Sigmoid colon (tissue), 7 donors: ENCODE data around the gene ABI3BP. TPM values are rescaled to one million over a fixed set of nuclear protein-coding genes. Genes with fewer than 3 reads are reported as not detected.

Experiments used
- DNase-seq: peaks from one replicate; pipeline ENCODE4 v3.0.0-alpha.2; 2019
- H3K27ac ChIP-seq, 4 donors: fragments of 200-600 bp; sonication (generic); one replicate each; pipeline ENCODE4 v1.5.1; 2016 to 2019; ENCODE audit warnings: mild to moderate bottlenecking in 1 of 4
- H3K27me3 ChIP-seq, 3 donors: fragments of 200-600 bp; sonication (generic); one replicate each; pipeline ENCODE4 v1.5.1; 2019; ENCODE audit warnings: mild to moderate bottlenecking in 1 of 3
- H3K36me3 ChIP-seq, 4 donors: fragments of 200-600 bp; sonication (generic); one replicate each; pipeline ENCODE4 v1.5.1; 2016 to 2019
- H3K4me1 ChIP-seq, 4 donors: fragments of 200-600 bp; sonication (generic); one replicate each; pipeline ENCODE4 v1.5.1; 2017 to 2019
- H3K4me3 ChIP-seq, 4 donors: fragments of 200-600 bp; sonication (generic); one replicate each; pipeline ENCODE4 v1.5.1; 2017 to 2019; ENCODE audit warnings: mild to moderate bottlenecking in 2 of 4, moderate library complexity in 1 of 4
- H3K9me3 ChIP-seq, 4 donors: fragments of 200-600 bp in 3 of 4; sonication (generic) in 3 of 4; one replicate each; pipeline versions ENCODE4 v1.5.1 to v1.6.1; 2013 to 2019
- EP300 ChIP-seq, 4 donors: sonication (generic); formaldehyde crosslinking; IDR thresholded peaks; one replicate each; pipeline ENCODE4 v1.6.1; 2017; ENCODE audit warnings: antibody characterized with exemption in 4 of 4
- POLR2A ChIP-seq, 2 donors: fragments of 450-650 bp; IDR thresholded peaks; one replicate each; pipeline ENCODE4 v1.6.1; 2016; ENCODE audit warnings: antibody characterized with exemption in 2 of 2, mild to moderate bottlenecking in 2 of 2, moderate library complexity in 2 of 2
- POLR2AphosphoS5 ChIP-seq, 4 donors: sonication (generic); formaldehyde crosslinking; IDR thresholded peaks; one replicate each; pipeline ENCODE4 v1.6.1; 2017; ENCODE audit warnings: antibody characterized with exemption in 4 of 4
- WGBS, 2 donors: extraction: QIAGEN DNeasy Blood & Tissue Kit; methylation state at CpG; one replicate each; pipeline ENCODE4 v1.1.7; 2013; 5-methylcytosine and 5-hydroxymethylcytosine counted together
- intact Hi-C: fragments of 100-400 bp; cut with DNase I; formaldehyde crosslinking; loops from one replicate; pipeline ENCODE4 v1.15.1; 2023
- polyA plus RNA-seq, 3 donors: library from polyadenylated mRNA; stranded (reverse); fragments of 200-250 nt; gene quantifications; one replicate each; pipeline ENCODE4 v1.2.3, GENCODE V29; 2013
- total RNA-seq, 4 donors: library from RNA; depleted of rRNA; stranded (reverse); fragments of >200 nt; gene quantifications; one replicate each; pipeline ENCODE4 v1.1.0, GENCODE V29; 2016
- TF ChIP-seq, protein P1 (sequence below), 4 experiments: fragments of 450-650 bp in 3 of 4; fragments of 200-600 bp in 1 of 4; IDR thresholded peaks; one replicate each; pipeline ENCODE4 v1.5.1; 2016 to 2019; ENCODE audit warnings: antibody characterized with exemption in 4 of 4, mild to moderate bottlenecking in 3 of 4, moderate library complexity in 2 of 4
- donor health status: healthy with polysubstance abuse.
- donor health status: Bipolar disorder and iron deficiency.
- donor health status: healthy.

Gene ABI3BP
- total and polyA plus RNA-seq, 7 donors, result 1.2 to 177 (median 30.4) TPM

DNA sequence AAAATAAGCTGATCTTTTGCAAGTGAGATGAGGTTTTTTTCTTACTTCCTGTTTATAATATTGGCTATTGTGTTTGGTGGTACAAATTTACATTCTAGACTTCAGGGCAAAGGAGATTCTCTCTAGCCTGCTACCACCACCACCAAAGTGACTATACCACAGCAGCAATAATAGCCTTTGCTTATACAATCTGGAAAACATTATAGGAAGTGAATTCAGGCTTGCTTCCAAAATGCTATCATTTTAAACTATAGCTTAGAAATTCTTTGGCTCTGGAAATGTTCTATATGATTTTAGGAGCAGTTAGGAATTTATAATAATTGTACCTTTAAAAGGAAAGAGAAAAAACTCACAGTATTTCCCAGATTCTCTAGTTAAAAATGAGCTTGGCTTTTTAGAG lies 189.5 kb downstream of the ABI3BP start:
- Histone ChIP-seq H3K4me3 (no peak overlapping the region), H3K27ac (no peak overlapping the region), H3K9me3 (no peaks in the 10 kb centered on the region), H3K4me1 (no peaks in the 10 kb centered on the region), H3K36me3 (peaks cover 0 to 4% (median 0%) of the 10 kb centered on the region in 4 donors), H3K27me3 (no peaks in the 10 kb centered on the region)
- no peak for DNase-seq
- intact Hi-C loops, result no loop called here
- TF ChIP-seq POLR2AphosphoS5 (IDR thresholded peaks at IDR 0.05) (no peak), POLR2A (IDR thresholded peaks at IDR 0.05) (no peak), EP300 (IDR thresholded peaks at IDR 0.05) (no peak)
- TF ChIP-seq, protein P1, sequence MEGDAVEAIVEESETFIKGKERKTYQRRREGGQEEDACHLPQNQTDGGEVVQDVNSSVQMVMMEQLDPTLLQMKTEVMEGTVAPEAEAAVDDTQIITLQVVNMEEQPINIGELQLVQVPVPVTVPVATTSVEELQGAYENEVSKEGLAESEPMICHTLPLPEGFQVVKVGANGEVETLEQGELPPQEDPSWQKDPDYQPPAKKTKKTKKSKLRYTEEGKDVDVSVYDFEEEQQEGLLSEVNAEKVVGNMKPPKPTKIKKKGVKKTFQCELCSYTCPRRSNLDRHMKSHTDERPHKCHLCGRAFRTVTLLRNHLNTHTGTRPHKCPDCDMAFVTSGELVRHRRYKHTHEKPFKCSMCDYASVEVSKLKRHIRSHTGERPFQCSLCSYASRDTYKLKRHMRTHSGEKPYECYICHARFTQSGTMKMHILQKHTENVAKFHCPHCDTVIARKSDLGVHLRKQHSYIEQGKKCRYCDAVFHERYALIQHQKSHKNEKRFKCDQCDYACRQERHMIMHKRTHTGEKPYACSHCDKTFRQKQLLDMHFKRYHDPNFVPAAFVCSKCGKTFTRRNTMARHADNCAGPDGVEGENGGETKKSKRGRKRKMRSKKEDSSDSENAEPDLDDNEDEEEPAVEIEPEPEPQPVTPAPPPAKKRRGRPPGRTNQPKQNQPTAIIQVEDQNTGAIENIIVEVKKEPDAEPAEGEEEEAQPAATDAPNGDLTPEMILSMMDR (IDR thresholded peaks at IDR 0.05), result no peak

DNA sequence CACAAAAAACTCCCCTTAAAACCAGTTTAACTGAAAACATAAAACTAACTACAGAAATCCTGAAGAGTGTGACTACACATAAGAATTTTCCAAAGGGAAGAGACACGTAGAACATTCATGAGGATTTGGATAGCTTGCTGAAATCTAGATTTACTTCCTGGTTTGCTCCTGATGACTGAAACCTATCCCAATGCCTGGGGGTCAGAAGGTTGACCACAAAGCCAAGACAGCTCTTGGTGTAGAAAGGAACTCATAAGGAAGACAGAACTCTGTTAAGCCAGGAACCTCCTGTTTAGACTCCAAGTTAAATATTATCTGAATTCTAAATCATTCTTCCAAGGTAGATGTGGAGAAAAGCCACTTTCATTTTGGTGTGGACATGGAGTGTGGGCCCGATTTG lies 191.1 kb downstream of the ABI3BP start:
- Histone ChIP-seq H3K27ac (no peak overlapping the region), H3K4me3 (no peak overlapping the region), H3K4me1 (peaks cover 0 to 4% (median 2%) of the 10 kb centered on the region in 4 donors), H3K36me3 (peaks cover 0 to 4% (median 0%) of the 10 kb centered on the region in 4 donors), H3K9me3 (no peaks in the 10 kb centered on the region), H3K27me3 (no peaks in the 10 kb centered on the region)
- intact Hi-C loops, result no loop called here
- 77 to 91% methylated on average over 2 of the region's 2 CpGs for WGBS, 2 donors
- no peak for TF ChIP-seq POLR2A (IDR thresholded peaks at IDR 0.05)
- no peak for TF ChIP-seq POLR2AphosphoS5 (IDR thresholded peaks at IDR 0.05)
- TF ChIP-seq, protein P1 (IDR thresholded peaks at IDR 0.05), result no peak
- no peak for TF ChIP-seq EP300 (IDR thresholded peaks at IDR 0.05)
- no peak for DNase-seq

DNA sequence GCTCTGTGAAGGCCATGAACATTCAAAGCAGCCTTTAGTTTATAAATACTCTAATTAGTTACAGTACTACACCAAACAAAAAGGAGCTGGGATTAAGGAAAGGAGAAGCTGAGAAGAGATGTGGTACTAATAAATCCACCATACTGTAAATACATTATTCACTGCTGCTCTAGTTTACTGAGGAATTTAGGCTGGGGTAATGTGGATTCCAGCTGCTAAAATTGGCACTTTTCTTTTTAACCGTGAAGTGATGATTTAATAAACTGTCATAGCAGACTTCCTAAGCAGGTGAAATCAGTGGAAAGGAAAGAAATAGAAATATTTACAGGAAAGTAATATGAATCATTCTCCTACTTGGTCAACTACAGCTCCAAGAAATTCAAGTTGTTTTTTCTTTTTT lies 195.2 kb downstream of the ABI3BP start:
- H3K27me3 ChIP-seq, result no peaks in the 10 kb centered on the region
- WGBS, 2 donors, result 75 to 83% methylated on average over 1 of the region's 1 CpG
- peaks cover 0 to 4% (median 2%) of the 10 kb centered on the region in 4 donors for H3K4me1 ChIP-seq
- no peaks in the 10 kb centered on the region for H3K36me3 ChIP-seq
- no peak for DNase-seq
- intact Hi-C loops, result no loop called here
- H3K27ac ChIP-seq, result no peak overlapping the region
- TF ChIP-seq, protein P1 (IDR thresholded peaks at IDR 0.05), result no peak
- TF ChIP-seq POLR2AphosphoS5 (IDR thresholded peaks at IDR 0.05) (no peak), EP300 (IDR thresholded peaks at IDR 0.05) (no peak), POLR2A (IDR thresholded peaks at IDR 0.05) (no peak)
- no peak overlapping the region for H3K4me3 ChIP-seq
- H3K9me3 ChIP-seq, result no peaks in the 10 kb centered on the region

DNA sequence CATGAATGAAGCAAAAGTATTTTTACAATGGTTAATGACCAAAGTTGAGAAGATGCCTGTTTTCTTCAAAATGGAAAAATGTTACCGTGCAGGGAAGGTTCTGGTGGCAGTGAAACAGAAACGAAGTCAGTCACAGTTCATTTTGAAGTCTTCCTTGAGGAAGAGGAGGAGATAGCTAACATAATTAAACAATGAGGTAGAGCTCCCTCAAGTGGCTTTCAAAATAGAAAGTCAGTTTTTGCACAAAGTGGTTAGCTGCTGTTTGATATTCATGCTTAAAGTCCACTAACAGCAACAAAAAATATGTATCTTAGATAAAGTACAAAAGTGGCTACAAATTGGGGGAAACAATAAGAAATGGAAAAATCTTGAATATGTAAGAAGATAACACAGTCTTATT lies 196.7 kb downstream of the ABI3BP start:
- TF ChIP-seq POLR2A (IDR thresholded peaks at IDR 0.05) (no peak), EP300 (IDR thresholded peaks at IDR 0.05) (no peak), POLR2AphosphoS5 (IDR thresholded peaks at IDR 0.05) (no peak)
- TF ChIP-seq, protein P1 (IDR thresholded peaks at IDR 0.05), result no peak
- peaks cover 0 to 4% (median 0%) of the 10 kb centered on the region in 4 donors for H3K36me3 ChIP-seq
- no peak overlapping the region for H3K4me3 ChIP-seq
- intact Hi-C loops, result no loop called here
- peaks cover 0 to 4% (median 2%) of the 10 kb centered on the region in 4 donors for H3K4me1 ChIP-seq
- no peaks in the 10 kb centered on the region for H3K9me3 ChIP-seq
- DNase-seq, result no peak
- H3K27me3 ChIP-seq, result no peaks in the 10 kb centered on the region
- no peak overlapping the region for H3K27ac ChIP-seq
- 8 to 13% methylated on average over 2 of the region's 2 CpGs for WGBS, 2 donors

DNA sequence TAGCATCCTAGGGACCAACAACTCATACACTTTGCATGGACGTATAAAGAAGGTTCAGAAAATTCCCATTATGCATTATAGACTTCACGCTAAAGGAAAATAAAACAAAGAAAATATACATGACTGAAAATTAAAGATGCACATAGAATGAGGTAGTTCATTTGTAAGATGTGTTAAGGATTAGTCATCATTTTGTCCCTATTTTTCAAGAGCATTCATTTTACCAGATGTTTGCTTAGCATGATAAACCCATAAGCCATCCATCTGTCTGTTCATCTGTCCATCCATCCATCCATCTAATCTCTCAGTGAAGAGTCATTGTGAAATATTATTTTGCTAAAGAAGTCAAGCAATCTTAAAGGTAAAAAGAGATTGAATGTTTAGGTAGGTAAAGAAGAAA lies 203.6 kb downstream of the ABI3BP start:
- DNase-seq, result no peak
- peaks cover 0 to 35% (median 0%) of the 10 kb centered on the region in 4 donors for H3K36me3 ChIP-seq
- peaks cover 0 to 4% (median 2%) of the 10 kb centered on the region in 4 donors for H3K9me3 ChIP-seq
- no peak overlapping the region for H3K4me3 ChIP-seq
- H3K4me1 ChIP-seq, result no peaks in the 10 kb centered on the region
- no peak overlapping the region for H3K27ac ChIP-seq
- H3K27me3 ChIP-seq, result no peaks in the 10 kb centered on the region
- TF ChIP-seq, protein P1 (IDR thresholded peaks at IDR 0.05), result no peak
- TF ChIP-seq EP300 (IDR thresholded peaks at IDR 0.05) (no peak), POLR2A (IDR thresholded peaks at IDR 0.05) (no peak), POLR2AphosphoS5 (IDR thresholded peaks at IDR 0.05) (no peak)
- intact Hi-C loops, result no loop called here
- 96% methylated on average over 2 of the region's 2 CpGs for WGBS, 2 donors
